ENCODE results near the gene SLC25A4. TPM values are rescaled to one million over a fixed set of nuclear protein-coding genes. Genes with fewer than 3 reads are reported as not detected.

Gene SLC25A4
- total and polyA plus RNA-seq, 10 of the 15 experiments (the other 5 are each of a cell fraction or from before 2014, with no cell fraction given) = 12.6 to 161 (median 38.2) TPM

Other genes starting within 250 kb of the SLC25A4 start
- not detected in 2 replicates for gene HELT, start 124.8 kb upstream of the SLC25A4 start, total RNA-seq (2014; rRNA removed)
- gene HELT, start 124.8 kb upstream of the SLC25A4 start, total RNA-seq (2014; rRNA removed; fragmentation: Illumina TruSeq; extraction: Trizol) = not detected in 2 replicates
- not detected in 2 replicates for gene HELT, start 124.8 kb upstream of the SLC25A4 start, total RNA-seq (2021)
- not detected in 2 replicates for gene HELT, start 124.8 kb upstream of the SLC25A4 start, polyA plus RNA-seq (2011; rRNA removed)
- gene HELT, start 124.8 kb upstream of the SLC25A4 start, polyA plus RNA-seq (2014; fragmentation: Illumina TruSeq; extraction: Trizol) = not detected in 2 replicates
- not detected for gene HELT, start 124.8 kb upstream of the SLC25A4 start, polyA plus RNA-seq (2014; fragmentation: Nextera tagmentation; extraction: Ambion mirVana)
- gene HELT, start 124.8 kb upstream of the SLC25A4 start, polyA plus RNA-seq (2014; rRNA removed) = not detected in 2 replicates
- not detected for gene HELT, start 124.8 kb upstream of the SLC25A4 start, polyA plus RNA-seq (2016; fragmentation: Nextera tagmentation; extraction: Ambion mirVana)
- 27.2 and 34.2 TPM in 2 replicates for gene CFAP97, start 60.7 kb downstream of the SLC25A4 start, total RNA-seq (2014; rRNA removed)
- 62.7 TPM in 2 replicates for gene CFAP97, start 60.7 kb downstream of the SLC25A4 start, total RNA-seq (2014; rRNA removed; fragmentation: Illumina TruSeq; extraction: Trizol)
- 49.1 and 50.4 TPM in 2 replicates for gene CFAP97, start 60.7 kb downstream of the SLC25A4 start, total RNA-seq (2021)
- gene CFAP97, start 60.7 kb downstream of the SLC25A4 start, polyA plus RNA-seq (2011; rRNA removed) = 29.9 and 43.1 TPM in 2 replicates
- 48.9 and 64.2 TPM in 2 replicates for gene CFAP97, start 60.7 kb downstream of the SLC25A4 start, polyA plus RNA-seq (2014; fragmentation: Illumina TruSeq; extraction: Trizol)
- 10 to 100 TPM; 27.2 to 47.5 TPM for gene CFAP97, start 60.7 kb downstream of the SLC25A4 start, polyA plus RNA-seq (2014; fragmentation: Nextera tagmentation; extraction: Ambion mirVana)
- 21.7 and 26.4 TPM in 2 replicates for gene CFAP97, start 60.7 kb downstream of the SLC25A4 start, polyA plus RNA-seq (2014; rRNA removed)
- 10 to 100 TPM; 48.5 to 50.8 TPM for gene CFAP97, start 60.7 kb downstream of the SLC25A4 start, polyA plus RNA-seq (2016; fragmentation: Nextera tagmentation; extraction: Ambion mirVana)
- 82.0 and 107 TPM in 2 replicates for gene SNX25, start 66.3 kb downstream of the SLC25A4 start, total RNA-seq (2014; rRNA removed)
- 115 and 117 TPM in 2 replicates for gene SNX25, start 66.3 kb downstream of the SLC25A4 start, total RNA-seq (2014; rRNA removed; fragmentation: Illumina TruSeq; extraction: Trizol)
- 106 and 108 TPM in 2 replicates for gene SNX25, start 66.3 kb downstream of the SLC25A4 start, total RNA-seq (2021)
- 66.6 and 90.3 TPM in 2 replicates for gene SNX25, start 66.3 kb downstream of the SLC25A4 start, polyA plus RNA-seq (2011; rRNA removed)
- 93.0 and 116 TPM in 2 replicates for gene SNX25, start 66.3 kb downstream of the SLC25A4 start, polyA plus RNA-seq (2014; fragmentation: Illumina TruSeq; extraction: Trizol)
- gene SNX25, start 66.3 kb downstream of the SLC25A4 start, polyA plus RNA-seq (2014; fragmentation: Nextera tagmentation; extraction: Ambion mirVana) = 10 to 100 TPM; 19.6 to 27.8 TPM
- gene SNX25, start 66.3 kb downstream of the SLC25A4 start, polyA plus RNA-seq (2014; rRNA removed) = 49.6 and 59.1 TPM in 2 replicates
- gene SNX25, start 66.3 kb downstream of the SLC25A4 start, polyA plus RNA-seq (2016; fragmentation: Nextera tagmentation; extraction: Ambion mirVana) = 10 to 100 TPM; 11.2 to 47.1 TPM